ENCODE results near the gene RGMB. TPM values are rescaled to one million over a fixed set of nuclear protein-coding genes. Genes with fewer than 3 reads are reported as not detected.

RGMB gene
- total and polyA plus RNA-seq, 2 donors (not counting 1 experiment from before 2014, with no cell fraction given), result 81.6 to 185 TPM

DNA sequence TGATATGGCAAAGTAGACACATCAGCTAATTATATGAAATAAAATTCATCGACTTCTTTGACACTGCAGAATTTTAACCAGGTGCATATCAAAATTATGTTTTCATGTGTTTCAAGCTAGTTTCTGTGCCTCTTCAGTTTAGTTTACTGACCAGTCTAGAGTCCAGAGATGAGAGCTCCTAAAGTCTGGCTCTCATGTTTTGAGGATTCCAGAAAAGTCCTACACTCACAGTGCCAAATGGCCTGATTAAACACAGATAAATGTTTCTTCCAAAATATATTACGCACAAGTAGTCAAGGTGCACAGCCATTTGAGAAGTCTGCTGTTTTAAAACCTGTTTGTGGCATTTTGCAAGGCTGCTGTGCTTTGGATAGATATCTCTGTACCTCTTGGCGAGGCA, 15.6 kb downstream of the RGMB start:
- Histone ChIP-seq H3K27ac (ENCODE audit: insufficient read depth, low read length) (no peak overlapping the region), H2AFZ (ENCODE audit: low read length) (no peak overlapping the region), H3K4me3 (replicated peaks in 1 of 4; ENCODE audit: control extremely low read depth in 1 of 4, insufficient read depth in 1 of 4, low read depth in 3 of 4, low read length in 4 of 4) (no peak overlapping the region), H3K27me3 (ENCODE audit: control insufficient read depth, insufficient read depth, low read length) (no peaks in the 10 kb centered on the region), H3K9me3 (ENCODE audit: control insufficient read depth, insufficient read depth, low read depth, low read length) (no peaks in the 10 kb centered on the region), H3K36me3 (ENCODE audit: control insufficient read depth, insufficient read depth, low read length) (peaks cover 22% of the 10 kb centered on the region), H3K4me1 (ENCODE audit: control insufficient read depth, extremely low read depth, insufficient read depth, low read length) (peaks cover 13% of the 10 kb centered on the region), H3K4me2 (ENCODE audit: extremely low read depth, insufficient read depth, low read length) (no peak overlapping the region), H3K79me2 (ENCODE audit: control insufficient read depth, insufficient read depth, low read length) (peaks cover 100% of the 10 kb centered on the region), H4K20me1 (ENCODE audit: control insufficient read depth, extremely low read depth, insufficient read depth, low read length) (peaks cover 8% of the 10 kb centered on the region), H3K9ac (ENCODE audit: insufficient read depth, low read length) (no peak overlapping the region)
- TF ChIP-seq, protein P1, sequence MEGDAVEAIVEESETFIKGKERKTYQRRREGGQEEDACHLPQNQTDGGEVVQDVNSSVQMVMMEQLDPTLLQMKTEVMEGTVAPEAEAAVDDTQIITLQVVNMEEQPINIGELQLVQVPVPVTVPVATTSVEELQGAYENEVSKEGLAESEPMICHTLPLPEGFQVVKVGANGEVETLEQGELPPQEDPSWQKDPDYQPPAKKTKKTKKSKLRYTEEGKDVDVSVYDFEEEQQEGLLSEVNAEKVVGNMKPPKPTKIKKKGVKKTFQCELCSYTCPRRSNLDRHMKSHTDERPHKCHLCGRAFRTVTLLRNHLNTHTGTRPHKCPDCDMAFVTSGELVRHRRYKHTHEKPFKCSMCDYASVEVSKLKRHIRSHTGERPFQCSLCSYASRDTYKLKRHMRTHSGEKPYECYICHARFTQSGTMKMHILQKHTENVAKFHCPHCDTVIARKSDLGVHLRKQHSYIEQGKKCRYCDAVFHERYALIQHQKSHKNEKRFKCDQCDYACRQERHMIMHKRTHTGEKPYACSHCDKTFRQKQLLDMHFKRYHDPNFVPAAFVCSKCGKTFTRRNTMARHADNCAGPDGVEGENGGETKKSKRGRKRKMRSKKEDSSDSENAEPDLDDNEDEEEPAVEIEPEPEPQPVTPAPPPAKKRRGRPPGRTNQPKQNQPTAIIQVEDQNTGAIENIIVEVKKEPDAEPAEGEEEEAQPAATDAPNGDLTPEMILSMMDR (conservative IDR thresholded peaks at IDR 0.05 in 1 of 2, IDR thresholded peaks at IDR 0.05 in 1 of 2; ENCODE audit: low read depth in 1 of 2, low read length in 2 of 2), result no peak
- TF ChIP-seq EZH2 (IDR thresholded peaks at IDR 0.05; ENCODE audit: low read length, missing control alignments), result no peak
- no peak for DNase-seq (ENCODE audit: low read depth in 2 of 2)

GRCh38 chr5:98791001-98791519, 17.6 kb downstream of the RGMB start:
- no peak overlapping the region for H2AFZ ChIP-seq (ENCODE audit: low read length)
- no peak for TF ChIP-seq EZH2 (IDR thresholded peaks at IDR 0.05; ENCODE audit: low read length, missing control alignments)
- TF ChIP-seq, protein P1 (conservative IDR thresholded peaks at IDR 0.05 in 1 of 2, IDR thresholded peaks at IDR 0.05 in 1 of 2; ENCODE audit: low read depth in 1 of 2, low read length in 2 of 2), result no peak
- no peak overlapping the region for H3K4me3 ChIP-seq (replicated peaks in 1 of 4; ENCODE audit: control extremely low read depth in 1 of 4, insufficient read depth in 1 of 4, low read depth in 3 of 4, low read length in 4 of 4)
- H3K36me3 ChIP-seq (ENCODE audit: control insufficient read depth, insufficient read depth, low read length), result peaks cover 24% of the 10 kb centered on the region
- peaks cover 7% of the 10 kb centered on the region for H4K20me1 ChIP-seq (ENCODE audit: control insufficient read depth, extremely low read depth, insufficient read depth, low read length)
- no peak for DNase-seq (ENCODE audit: low read depth in 2 of 2)
- no peak overlapping the region for H3K27ac ChIP-seq (ENCODE audit: insufficient read depth, low read length)
- H3K9me3 ChIP-seq (ENCODE audit: control insufficient read depth, insufficient read depth, low read depth, low read length), result no peaks in the 10 kb centered on the region
- H3K4me1 ChIP-seq (ENCODE audit: control insufficient read depth, extremely low read depth, insufficient read depth, low read length), result peaks cover 16% of the 10 kb centered on the region
- H3K27me3 ChIP-seq (ENCODE audit: control insufficient read depth, insufficient read depth, low read length), result no peaks in the 10 kb centered on the region
- H3K9ac ChIP-seq (ENCODE audit: insufficient read depth, low read length), result no peak overlapping the region
- peaks cover 92% of the 10 kb centered on the region for H3K79me2 ChIP-seq (ENCODE audit: control insufficient read depth, insufficient read depth, low read length)
- no peak overlapping the region for H3K4me2 ChIP-seq (ENCODE audit: extremely low read depth, insufficient read depth, low read length)

DNA sequence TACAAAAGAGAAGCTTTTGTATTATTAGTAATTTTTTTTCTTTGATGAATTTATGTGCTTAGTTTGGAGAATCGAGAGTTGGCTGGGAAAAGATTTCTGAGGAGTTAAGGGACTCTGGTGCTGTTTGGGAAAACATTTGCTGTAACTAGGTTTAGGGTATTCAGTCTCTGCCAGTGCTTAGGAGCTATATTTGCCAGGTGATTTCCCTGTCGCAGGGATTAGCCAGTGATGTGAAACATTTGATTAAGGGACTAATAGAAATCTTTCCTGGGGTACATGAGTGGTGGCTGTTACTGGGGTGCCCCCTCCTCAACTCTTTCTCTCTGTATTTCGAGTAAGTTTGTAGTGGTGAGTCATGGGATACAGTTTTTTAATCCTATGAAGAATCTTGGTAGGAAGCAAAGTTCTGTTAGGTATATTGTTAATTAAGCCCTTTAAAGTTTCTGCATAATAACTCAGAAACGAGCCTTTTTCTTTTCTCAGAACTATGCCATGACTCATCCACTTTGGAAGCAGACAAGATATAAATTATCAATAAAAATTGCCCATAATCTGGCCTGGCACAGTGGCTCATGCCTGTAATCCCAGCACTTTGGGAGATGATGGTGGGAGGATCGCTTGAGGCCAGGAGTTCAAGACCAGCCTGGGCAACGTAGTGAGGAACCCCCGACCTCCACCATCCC, 18.6 kb downstream of the RGMB start:
- TF ChIP-seq, protein P1 (conservative IDR thresholded peaks at IDR 0.05 in 1 of 2, IDR thresholded peaks at IDR 0.05 in 1 of 2; ENCODE audit: low read depth in 1 of 2, low read length in 2 of 2), result no peak
- no peak for TF ChIP-seq EZH2 (IDR thresholded peaks at IDR 0.05; ENCODE audit: low read length, missing control alignments)
- no peak overlapping the region for H3K4me3 ChIP-seq (replicated peaks in 1 of 4; ENCODE audit: control extremely low read depth in 1 of 4, insufficient read depth in 1 of 4, low read depth in 3 of 4, low read length in 4 of 4)
- H2AFZ ChIP-seq (ENCODE audit: low read length), result no peak overlapping the region
- H3K36me3 ChIP-seq (ENCODE audit: control insufficient read depth, insufficient read depth, low read length), result peaks cover 24% of the 10 kb centered on the region
- H3K9me3 ChIP-seq (ENCODE audit: control insufficient read depth, insufficient read depth, low read depth, low read length), result no peaks in the 10 kb centered on the region
- no peak overlapping the region for H3K4me2 ChIP-seq (ENCODE audit: extremely low read depth, insufficient read depth, low read length)
- H4K20me1 ChIP-seq (ENCODE audit: control insufficient read depth, extremely low read depth, insufficient read depth, low read length), result peaks cover 5% of the 10 kb centered on the region
- peaks cover 16% of the 10 kb centered on the region for H3K4me1 ChIP-seq (ENCODE audit: control insufficient read depth, extremely low read depth, insufficient read depth, low read length)
- H3K27me3 ChIP-seq (ENCODE audit: control insufficient read depth, insufficient read depth, low read length), result no peaks in the 10 kb centered on the region
- no peak overlapping the region for H3K9ac ChIP-seq (ENCODE audit: insufficient read depth, low read length)
- DNase-seq (ENCODE audit: low read depth in 2 of 2), result no peak
- no peak overlapping the region for H3K27ac ChIP-seq (ENCODE audit: insufficient read depth, low read length)
- peaks cover 82% of the 10 kb centered on the region for H3K79me2 ChIP-seq (ENCODE audit: control insufficient read depth, insufficient read depth, low read length)

All from fibroblast of lung (primary cell).